Dendritic cell treated with granulocyte-macrophage colony-stimulating factor and Interleukin-4, amounts not matched to agents 40 ng/mL and 50 ng/mL, for 4 days (primary cell): Measurements from ENCODE around the gene NR4A2.
A peak's percentile ranks its signal among the peaks of the same experiment; 100 is the strongest.

Experiments used
- H3K27ac Mint-ChIP-seq: one replicate; pipeline ENCODE4 v1.8.0; 2022; ENCODE audit warnings: mild to moderate bottlenecking, mixed read lengths
- H3K27me3 Mint-ChIP-seq: one replicate; pipeline ENCODE4 v1.8.0; 2022; ENCODE audit warnings: mild to moderate bottlenecking, mixed read lengths
- H3K36me3 Mint-ChIP-seq: one replicate; pipeline ENCODE4 v1.8.0; 2022; ENCODE audit warnings: low read depth, mixed read lengths
- H3K4me1 Mint-ChIP-seq: one replicate; pipeline ENCODE4 v1.8.0; 2022; ENCODE audit warnings: low read depth, mixed read lengths
- H3K4me3 Mint-ChIP-seq: one replicate; pipeline ENCODE4 v1.8.0; 2022; ENCODE audit warnings: mild to moderate bottlenecking, moderate library complexity, mixed read lengths
- H3K9me3 Mint-ChIP-seq: one replicate; pipeline ENCODE4 v1.8.0; 2022; ENCODE audit warnings: mixed read lengths
- intact Hi-C: fragments of 100-400 bp; cut with micrococcal nuclease; formaldehyde crosslinking; loops from one replicate; pipeline ENCODE4 v1.15.0; 2022

Gene NR4A2

DNA sequence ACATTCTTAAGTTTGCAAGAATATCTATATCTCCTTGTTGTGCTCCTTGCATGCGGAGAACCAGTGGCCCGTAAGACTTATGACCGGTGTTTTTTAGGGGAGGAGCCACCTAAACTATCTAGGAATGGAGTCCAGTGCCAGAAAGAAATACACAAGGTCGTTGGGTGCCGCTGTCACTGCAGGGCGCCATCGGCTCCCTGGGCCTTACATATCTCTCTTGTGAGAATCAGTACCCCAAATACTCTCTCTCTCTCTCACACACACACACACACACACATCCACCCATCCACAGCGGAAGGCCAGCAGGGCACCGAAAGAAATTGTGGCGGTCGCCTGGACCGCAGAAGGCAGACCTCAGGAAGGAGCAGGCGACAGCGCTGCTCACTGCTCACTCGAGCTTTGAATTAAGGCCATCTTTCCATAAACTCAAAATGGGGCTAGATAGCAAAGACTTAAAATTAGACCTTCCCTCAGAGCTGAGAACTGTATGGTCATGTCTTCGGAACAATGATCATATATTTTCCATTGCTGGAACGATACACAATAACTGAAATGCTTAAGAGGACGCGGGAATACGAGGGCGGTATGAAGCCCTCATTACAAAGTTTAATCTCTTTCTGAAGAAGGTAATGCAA lies 10.4 kb downstream of the NR4A2 start:
- no peaks in the 10 kb centered on the region for H3K36me3 Mint-ChIP-seq
- no peak overlapping the region for H3K27ac Mint-ChIP-seq
- intact Hi-C loops, result loop anchor here (10.0 kb wide), 1 partner anchor 947 kb away; no protein-coding TSS in a partner anchor

DNA sequence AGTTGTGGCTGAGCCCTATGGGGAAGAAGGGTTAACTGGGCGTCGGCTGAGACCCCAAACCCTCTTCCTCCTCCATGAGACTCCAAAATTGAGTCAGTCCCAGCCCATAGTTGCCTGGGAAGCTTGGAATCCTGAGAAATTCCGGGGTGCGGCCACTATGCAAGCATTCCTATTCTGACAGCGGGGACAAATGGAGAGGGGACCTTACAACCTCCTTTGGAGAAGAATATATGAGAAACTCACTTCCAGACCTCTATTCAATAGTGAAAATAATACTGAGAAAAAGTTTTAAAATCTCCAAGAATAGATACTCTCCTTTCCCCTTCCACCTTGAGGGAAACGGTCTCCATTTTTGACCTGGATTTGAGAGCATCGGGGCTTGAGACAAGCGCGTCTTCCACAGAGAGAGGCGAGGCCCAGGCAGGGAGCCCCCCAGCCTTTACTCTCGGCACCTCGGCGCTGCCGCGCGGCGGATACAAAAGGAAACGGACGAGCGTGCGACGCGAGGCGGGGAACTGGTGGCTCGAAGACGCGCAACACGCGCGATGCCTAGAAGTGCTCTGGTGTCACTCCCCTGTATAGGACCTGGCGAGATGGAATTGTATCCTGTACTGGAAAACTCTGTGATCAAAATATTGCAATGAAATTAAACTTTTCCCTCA lies 11.1 kb downstream of the NR4A2 start:
- H3K27ac Mint-ChIP-seq, result no peak overlapping the region
- intact Hi-C loops, result loop anchor here (10.0 kb wide), 1 partner anchor 947 kb away; no protein-coding TSS in a partner anchor

More for the DNA sequence above, 10.4 kb downstream of the NR4A2 start:
- Mint-ChIP-seq H3K4me1 (peaks cover 47% of the 10 kb centered on the region), H3K4me3 (peak overlapping the region; percentile 61), H3K9me3 (no peaks in the 10 kb centered on the region), H3K27me3 (peaks cover 92% of the 10 kb centered on the region)

DNA sequence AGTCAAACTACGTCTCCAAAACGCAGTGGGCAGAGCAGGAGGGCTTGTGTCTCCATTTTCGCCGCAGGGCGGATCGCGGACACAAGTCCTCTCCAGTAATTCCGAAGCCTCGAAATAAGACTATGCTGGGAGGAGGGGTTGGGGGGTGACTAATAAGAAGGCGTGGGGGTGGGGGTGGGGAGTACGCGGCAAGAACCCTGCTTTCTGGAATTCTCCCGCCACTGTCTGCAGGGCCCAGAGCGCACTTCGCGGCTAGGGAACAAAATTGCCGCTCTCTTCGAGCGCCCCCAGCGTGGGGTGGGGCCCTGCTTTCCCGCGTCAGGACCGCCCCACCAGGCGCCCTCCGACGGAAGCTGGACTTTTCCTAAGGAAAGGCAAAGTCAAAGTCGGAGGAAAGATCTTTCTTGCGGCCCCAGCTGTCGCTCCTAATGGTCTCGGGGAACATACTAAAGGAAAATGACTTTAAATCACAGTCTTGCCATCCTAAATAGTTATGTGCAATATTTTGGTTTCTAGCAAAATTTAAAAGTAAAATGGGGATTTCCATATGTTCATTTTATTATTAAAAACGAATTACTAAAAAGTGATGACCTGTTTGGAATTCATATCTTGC lies 11.9 kb downstream of the NR4A2 start:
- H3K27ac Mint-ChIP-seq, result no peak overlapping the region
- H3K4me3 Mint-ChIP-seq, result peak overlapping the region; percentile 55
- no peaks in the 10 kb centered on the region for H3K36me3 Mint-ChIP-seq
- peaks cover 38% of the 10 kb centered on the region for H3K4me1 Mint-ChIP-seq
- H3K27me3 Mint-ChIP-seq, result peaks cover 85% of the 10 kb centered on the region
- H3K9me3 Mint-ChIP-seq, result no peaks in the 10 kb centered on the region
- intact Hi-C loops, result loop anchor here (10.0 kb wide), 1 partner anchor 946 kb away; no protein-coding TSS in a partner anchor

More for the DNA sequence above, 11.1 kb downstream of the NR4A2 start:
- peaks cover 43% of the 10 kb centered on the region for H3K4me1 Mint-ChIP-seq
- H3K27me3 Mint-ChIP-seq, result peaks cover 87% of the 10 kb centered on the region
- H3K36me3 Mint-ChIP-seq, result no peaks in the 10 kb centered on the region
- H3K9me3 Mint-ChIP-seq, result no peaks in the 10 kb centered on the region
- peak overlapping the region; percentile 70 for H3K4me3 Mint-ChIP-seq

DNA sequence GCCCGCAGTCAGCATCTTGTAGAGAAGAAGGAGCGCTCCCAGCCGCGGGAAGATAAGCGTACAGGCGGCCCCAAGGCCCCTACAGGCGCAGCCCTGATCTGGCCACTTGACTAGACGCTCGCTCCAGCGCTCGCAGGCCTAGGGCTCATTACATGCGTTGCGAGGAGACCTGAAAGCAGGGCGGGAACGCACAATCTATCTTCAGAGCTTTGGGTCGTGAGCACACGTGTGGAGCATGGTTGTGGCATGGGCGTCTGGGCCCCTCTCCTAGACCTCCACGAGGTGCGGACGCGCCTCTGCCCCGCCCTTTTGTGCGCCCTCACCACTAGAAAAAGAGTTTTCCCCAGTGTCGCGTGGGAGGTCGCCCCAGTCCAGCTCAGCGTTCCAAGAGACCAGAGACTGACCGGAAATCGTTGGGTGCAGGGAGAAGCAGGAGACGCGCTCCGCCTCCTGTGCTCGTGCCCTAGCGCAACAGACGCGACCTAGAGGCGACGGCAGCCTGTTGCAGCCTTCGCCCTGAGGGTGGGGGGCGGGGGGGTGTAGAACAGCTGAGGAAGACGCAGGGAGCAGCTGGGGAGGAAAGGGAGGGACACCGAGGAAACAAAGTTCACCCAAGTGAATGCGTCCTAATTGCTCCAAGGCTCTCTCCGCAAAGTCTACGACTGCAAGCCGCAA lies 12.6 kb downstream of the NR4A2 start:
- Mint-ChIP-seq H3K4me3 (peak overlapping the region; percentile 53), H3K9me3 (no peaks in the 10 kb centered on the region), H3K27ac (no peak overlapping the region)

DNA sequence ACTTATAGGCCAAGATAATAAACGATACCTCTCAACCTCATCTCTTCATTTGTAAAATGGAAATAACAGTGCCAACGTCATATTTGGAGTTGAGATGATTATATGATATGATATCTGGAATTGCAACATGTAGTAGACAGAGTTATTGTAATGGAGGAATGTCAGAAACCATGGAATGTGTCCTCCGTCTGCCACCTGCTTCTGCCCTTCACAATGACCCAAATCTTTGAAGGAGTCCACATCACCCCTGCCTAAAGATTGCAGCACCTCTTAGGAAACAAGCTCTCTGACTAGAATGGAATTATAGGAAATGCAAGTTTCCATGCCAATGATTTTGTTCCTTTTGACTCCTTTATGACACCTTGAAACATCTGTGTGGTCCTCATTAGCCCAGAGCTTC lies 14.9 kb downstream of the NR4A2 start:
- Mint-ChIP-seq H3K27me3 (peaks cover 79% of the 10 kb centered on the region), H3K36me3 (no peaks in the 10 kb centered on the region), H3K4me3 (no peak overlapping the region), H3K27ac (no peak overlapping the region), H3K9me3 (no peaks in the 10 kb centered on the region), H3K4me1 (peaks cover 29% of the 10 kb centered on the region)
- intact Hi-C loops, result no loop called here

More for the DNA sequence above, 12.6 kb downstream of the NR4A2 start:
- H3K27me3 Mint-ChIP-seq, result peaks cover 80% of the 10 kb centered on the region
- H3K36me3 Mint-ChIP-seq, result no peaks in the 10 kb centered on the region
- intact Hi-C loops, result loop anchor here (10.0 kb wide), 1 partner anchor 945 kb away; no protein-coding TSS in a partner anchor
- H3K4me1 Mint-ChIP-seq, result peaks cover 38% of the 10 kb centered on the region

DNA sequence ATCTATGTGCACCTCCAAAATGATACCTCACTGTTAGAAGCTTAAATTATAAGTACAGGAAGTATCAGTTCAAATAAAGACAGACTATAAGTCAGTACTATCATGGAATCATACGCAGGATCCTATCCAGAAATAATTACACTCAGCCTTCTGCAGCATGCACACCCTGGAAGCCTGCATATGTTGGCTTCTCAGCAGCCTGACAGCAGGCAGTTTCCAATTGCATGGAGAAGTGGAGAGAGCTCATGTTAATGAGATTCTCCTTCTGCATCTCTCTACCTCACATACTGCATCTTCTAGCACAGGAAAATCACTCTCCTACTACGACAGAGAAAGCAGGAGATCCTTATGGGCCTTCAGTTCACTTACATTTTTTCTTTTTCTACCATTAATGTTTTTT lies 20.5 kb downstream of the NR4A2 start:
- Mint-ChIP-seq H3K36me3 (no peaks in the 10 kb centered on the region), H3K4me1 (peaks cover 8% of the 10 kb centered on the region), H3K9me3 (no peaks in the 10 kb centered on the region), H3K4me3 (no peak overlapping the region), H3K27me3 (peaks cover 36% of the 10 kb centered on the region), H3K27ac (no peak overlapping the region)
- intact Hi-C loops, result no loop called here

DNA sequence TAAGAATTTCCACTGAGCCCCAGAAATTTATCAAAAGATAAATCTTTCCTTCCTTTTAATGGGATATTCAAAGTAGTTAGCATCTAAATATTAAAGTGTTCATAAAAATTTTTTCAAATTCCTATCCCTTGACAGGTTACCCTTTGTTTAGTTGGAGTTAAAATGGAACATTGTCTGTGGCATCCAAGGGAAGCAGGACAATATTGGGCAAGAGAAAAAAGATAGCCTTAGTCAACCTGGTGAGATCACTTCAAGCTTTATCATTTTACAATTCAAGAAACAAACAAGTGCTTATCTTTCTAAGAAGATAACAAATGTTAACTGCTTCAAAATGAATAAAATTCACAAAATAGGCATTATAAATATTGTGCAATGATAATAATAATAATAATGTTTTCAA lies 21.7 kb downstream of the NR4A2 start:
- H3K27ac Mint-ChIP-seq, result no peak overlapping the region
- H3K4me1 Mint-ChIP-seq, result peaks cover 8% of the 10 kb centered on the region
- H3K27me3 Mint-ChIP-seq, result peaks cover 36% of the 10 kb centered on the region
- H3K36me3 Mint-ChIP-seq, result no peaks in the 10 kb centered on the region
- no peaks in the 10 kb centered on the region for H3K9me3 Mint-ChIP-seq
- no peak overlapping the region for H3K4me3 Mint-ChIP-seq
- intact Hi-C loops, result no loop called here

DNA sequence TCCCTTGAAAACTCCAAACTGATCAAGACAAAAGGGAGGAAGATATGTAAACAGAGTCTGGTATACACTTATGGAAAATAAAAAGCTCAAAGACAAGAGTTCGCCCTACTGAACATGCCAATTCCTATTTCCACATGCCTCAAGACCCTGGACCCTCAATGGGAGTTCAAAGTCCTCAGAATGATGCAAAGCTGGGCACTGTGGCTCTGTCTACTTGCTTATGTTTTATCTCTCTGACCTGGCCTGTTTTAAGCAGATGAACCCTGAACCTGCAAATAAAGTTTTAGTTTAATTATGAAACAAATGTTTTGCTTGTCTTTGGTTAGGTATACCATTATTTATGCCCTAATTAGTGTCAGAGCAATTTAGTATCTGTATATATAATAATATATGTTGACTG lies 22.6 kb downstream of the NR4A2 start:
- no peak overlapping the region for H3K4me3 Mint-ChIP-seq
- peaks cover 37% of the 10 kb centered on the region for H3K27me3 Mint-ChIP-seq
- no peak overlapping the region for H3K27ac Mint-ChIP-seq
- H3K9me3 Mint-ChIP-seq, result no peaks in the 10 kb centered on the region
- intact Hi-C loops, result no loop called here
- peaks cover 8% of the 10 kb centered on the region for H3K4me1 Mint-ChIP-seq
- no peaks in the 10 kb centered on the region for H3K36me3 Mint-ChIP-seq

DNA sequence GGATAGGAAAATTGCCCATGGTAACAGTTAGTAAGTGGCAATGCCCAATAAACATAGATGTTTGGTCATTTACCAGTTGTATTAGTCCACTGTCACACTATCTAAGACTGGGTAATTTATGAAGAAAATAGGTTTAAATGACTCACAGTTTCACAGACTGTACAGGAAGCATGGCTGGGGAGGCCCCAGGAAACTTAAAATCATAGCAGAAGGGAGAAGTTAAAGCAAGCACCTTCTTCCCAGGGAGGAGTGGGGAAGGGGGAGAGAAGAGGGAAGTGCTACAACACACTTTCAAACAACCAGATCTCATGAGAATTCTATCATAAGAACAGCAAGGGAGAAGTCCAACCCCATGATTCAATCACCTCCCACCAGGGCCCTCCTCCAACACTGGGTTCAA lies 23.4 kb downstream of the NR4A2 start:
- Mint-ChIP-seq H3K9me3 (no peaks in the 10 kb centered on the region), H3K27me3 (peaks cover 31% of the 10 kb centered on the region), H3K4me1 (peaks cover 8% of the 10 kb centered on the region), H3K36me3 (no peaks in the 10 kb centered on the region), H3K4me3 (no peak overlapping the region), H3K27ac (no peak overlapping the region)
- intact Hi-C loops, result no loop called here

DNA sequence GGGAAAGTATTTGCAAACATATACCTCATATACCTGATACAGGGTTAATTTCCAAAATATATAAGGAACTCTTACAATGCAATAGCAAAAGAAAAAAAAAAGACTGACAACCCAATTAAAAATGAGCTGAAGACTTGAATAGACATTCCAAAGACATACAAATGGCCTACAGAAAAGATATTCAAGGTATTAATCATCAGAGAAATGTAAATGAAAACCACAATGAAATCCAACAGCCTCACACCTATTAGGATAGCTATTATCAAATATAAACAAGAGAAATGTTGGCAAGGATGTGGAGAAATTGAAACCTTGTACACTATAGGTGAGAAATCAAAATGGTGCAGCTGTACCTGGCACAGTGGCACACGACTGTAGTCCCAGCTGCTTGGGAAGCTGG lies 25.7 kb downstream of the NR4A2 start:
- Mint-ChIP-seq H3K27ac (no peak overlapping the region), H3K4me3 (no peak overlapping the region), H3K36me3 (no peaks in the 10 kb centered on the region), H3K9me3 (no peaks in the 10 kb centered on the region), H3K27me3 (peaks cover 17% of the 10 kb centered on the region), H3K4me1 (peaks cover 8% of the 10 kb centered on the region)
- intact Hi-C loops, result no loop called here

DNA sequence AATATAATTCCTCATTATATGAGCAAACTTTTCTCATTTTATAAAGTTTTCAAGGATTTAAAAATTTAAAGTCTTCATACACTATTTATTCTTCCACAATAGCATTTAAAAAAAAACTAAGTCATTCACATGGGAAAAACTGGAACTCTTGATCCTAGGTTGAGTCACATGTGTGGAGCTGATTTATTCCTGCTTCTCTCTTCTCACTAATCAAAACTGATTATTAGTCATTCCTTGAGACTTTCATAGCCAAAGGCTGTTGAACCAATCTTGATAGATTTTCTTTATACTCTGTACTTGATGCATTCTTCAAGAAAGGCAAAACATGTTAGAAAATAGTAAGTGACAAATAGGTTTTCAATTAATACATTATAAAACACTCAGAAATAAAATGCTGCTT lies 27.4 kb downstream of the NR4A2 start:
- Mint-ChIP-seq H3K36me3 (no peaks in the 10 kb centered on the region), H3K27me3 (peaks cover 14% of the 10 kb centered on the region), H3K27ac (no peak overlapping the region), H3K9me3 (peaks cover 3% of the 10 kb centered on the region), H3K4me1 (peaks cover 8% of the 10 kb centered on the region), H3K4me3 (no peak overlapping the region)
- intact Hi-C loops, result no loop called here

DNA sequence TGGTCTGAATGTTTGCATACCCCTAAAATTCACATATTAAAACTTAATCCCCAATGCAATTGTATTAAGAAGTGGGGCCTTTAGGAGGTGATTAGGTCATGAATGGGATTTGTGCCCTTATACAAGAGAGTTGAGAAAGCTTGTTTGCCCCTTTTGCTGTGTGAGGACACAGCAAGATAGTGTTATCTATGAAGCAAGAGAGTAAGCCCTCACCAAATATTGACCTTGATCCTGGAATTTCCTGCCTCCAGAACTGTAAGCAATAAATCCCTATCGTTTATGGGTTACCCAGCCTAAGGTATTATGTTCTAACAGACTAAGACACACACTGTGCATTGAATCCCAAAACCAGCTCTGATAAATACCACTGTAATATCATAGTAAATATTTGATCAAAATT lies 32.2 kb downstream of the NR4A2 start:
- intact Hi-C loops, result no loop called here
- Mint-ChIP-seq H3K9me3 (peaks cover 9% of the 10 kb centered on the region), H3K4me1 (no peaks in the 10 kb centered on the region), H3K27ac (no peak overlapping the region), H3K36me3 (no peaks in the 10 kb centered on the region), H3K4me3 (no peak overlapping the region), H3K27me3 (peaks cover 6% of the 10 kb centered on the region)

DNA sequence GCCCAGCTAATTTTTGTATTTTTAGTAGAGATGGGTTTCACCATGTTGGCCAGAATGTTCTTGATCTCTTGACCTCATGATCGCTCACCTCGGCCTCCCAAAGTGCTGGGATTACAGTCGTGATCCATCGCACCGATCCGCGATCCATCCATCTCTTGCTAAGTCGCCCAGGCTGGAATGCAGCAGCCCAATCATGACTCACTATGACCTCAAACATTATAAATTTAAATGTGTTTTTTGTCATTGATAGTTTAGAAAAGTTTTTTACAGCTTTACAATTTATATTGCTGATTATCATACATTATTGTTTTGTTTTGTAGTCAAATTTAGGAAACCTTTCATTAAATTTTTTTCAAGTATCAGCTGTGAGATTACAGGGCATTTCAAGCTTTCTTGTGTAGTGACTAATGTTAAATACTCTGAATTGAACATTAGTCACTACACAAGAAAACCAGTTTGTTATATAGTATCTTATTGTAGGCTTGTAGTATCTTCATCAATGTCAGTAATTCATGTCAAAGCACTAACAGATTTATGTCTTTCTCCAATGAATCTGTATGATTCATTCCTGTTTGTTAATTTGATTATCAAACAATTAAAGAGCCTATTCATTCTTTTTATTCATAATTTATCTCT lies 37.5 kb downstream of the NR4A2 start:
- H3K36me3 Mint-ChIP-seq, result no peaks in the 10 kb centered on the region

More for the DNA sequence above, 37.5 kb downstream of the NR4A2 start:
- peaks cover 5% of the 10 kb centered on the region for H3K27me3 Mint-ChIP-seq
- intact Hi-C loops, result no loop called here
- no peaks in the 10 kb centered on the region for H3K4me1 Mint-ChIP-seq
- no peak overlapping the region for H3K27ac Mint-ChIP-seq
- peaks cover 5% of the 10 kb centered on the region for H3K9me3 Mint-ChIP-seq
- H3K4me3 Mint-ChIP-seq, result no peak overlapping the region
